GDM1 (cell line): ENCODE results near the gene C1orf35.

Experiments
- DNase-seq: peaks from one replicate; lab custom pipeline; 2025; lab: John Stamatoyannopoulos, UW

C1orf35 gene

DNA sequence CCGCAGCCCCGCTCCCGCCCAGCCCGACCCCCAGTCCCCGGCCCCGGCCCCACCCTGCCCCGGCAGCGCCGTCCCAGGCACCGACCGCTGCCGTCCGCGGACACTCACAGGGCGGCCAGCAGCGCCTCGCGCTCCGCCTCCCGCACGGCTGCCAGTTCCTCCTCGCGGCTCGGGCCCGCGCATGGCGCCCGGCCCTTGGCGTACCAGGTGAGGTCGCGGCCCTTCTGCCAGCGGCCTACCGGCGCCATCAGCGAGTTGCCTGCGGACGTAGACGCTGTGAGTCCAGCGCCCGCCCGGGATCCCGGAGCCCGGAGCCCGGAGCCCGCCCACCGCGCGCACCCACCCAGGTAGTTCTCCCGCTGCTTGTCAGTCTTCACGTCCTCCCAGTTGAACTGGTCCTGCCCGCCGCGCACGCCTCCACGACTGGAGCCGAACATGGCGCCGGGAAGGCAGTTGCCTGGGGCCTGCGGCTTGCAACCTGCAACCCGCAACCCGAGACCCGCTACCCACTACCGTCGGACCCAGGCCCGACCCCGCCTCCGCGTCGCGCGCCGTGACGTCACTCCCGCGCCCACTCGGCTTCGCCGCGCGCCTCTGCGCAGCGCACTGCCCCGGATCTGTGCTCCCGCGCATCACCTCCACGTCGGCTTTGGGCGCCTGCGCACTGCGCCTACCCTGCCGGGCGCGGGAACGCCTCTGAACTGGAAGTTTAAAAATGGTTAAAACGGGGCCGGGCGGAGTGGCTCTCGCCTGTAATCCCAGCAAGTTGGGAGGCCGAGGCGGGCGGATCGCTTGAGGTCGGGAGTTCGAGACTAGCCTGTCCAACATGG, at the start of gene C1orf35:
Gene C1orf35, minus strand, starts transcription at position 535 of the 830 bp plus-strand sequence. Its CDS starts 98 bp downstream, at position 437.
- DNase-seq, result peak; percentile 94

- DNase-seq, result no peak
These were observed 49.8 kb upstream of the C1orf35 start for GRCh38 chr1:228152918-228153258.

GRCh38 chr1:228152097-228152917, 49.2 kb upstream of the C1orf35 start:
- no peak for DNase-seq

DNA sequence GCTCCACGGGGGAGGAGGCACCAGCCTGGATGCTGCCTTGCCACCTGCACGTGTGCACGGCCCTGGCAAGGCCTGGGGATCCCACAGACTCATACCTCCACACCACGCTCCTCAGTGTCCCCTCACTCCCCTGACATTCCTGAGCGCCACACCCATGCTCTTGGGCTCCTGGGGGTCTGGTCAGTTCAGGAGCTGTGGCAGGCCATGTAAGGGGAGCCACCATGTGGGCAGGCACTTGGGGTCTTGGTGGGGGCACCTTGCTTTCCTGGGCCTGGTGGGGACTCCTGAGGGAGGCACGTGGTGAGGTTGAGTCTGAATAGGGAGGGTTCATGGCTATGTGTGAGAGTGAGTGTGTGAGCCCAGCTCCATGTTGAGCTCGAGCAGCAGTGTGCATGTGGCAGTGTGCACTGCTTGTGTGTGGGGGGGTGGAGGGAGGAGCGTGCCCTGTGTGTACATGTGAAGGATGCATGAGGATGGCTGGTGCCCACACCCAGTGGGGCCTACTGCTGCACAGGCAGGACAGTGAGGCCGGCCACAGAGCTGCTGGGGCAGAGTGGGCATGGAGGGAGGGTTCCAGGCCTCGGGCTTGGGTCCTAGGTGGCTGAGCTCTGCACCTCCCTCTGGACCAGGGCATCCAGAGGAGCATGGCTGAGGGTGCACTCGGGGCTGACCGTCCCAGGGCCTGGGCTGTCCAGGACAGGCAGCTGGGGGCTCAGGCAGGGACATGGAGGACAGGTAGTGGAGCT, 48.2 kb upstream of the C1orf35 start:
- DNase-seq, result no peak

DNA sequence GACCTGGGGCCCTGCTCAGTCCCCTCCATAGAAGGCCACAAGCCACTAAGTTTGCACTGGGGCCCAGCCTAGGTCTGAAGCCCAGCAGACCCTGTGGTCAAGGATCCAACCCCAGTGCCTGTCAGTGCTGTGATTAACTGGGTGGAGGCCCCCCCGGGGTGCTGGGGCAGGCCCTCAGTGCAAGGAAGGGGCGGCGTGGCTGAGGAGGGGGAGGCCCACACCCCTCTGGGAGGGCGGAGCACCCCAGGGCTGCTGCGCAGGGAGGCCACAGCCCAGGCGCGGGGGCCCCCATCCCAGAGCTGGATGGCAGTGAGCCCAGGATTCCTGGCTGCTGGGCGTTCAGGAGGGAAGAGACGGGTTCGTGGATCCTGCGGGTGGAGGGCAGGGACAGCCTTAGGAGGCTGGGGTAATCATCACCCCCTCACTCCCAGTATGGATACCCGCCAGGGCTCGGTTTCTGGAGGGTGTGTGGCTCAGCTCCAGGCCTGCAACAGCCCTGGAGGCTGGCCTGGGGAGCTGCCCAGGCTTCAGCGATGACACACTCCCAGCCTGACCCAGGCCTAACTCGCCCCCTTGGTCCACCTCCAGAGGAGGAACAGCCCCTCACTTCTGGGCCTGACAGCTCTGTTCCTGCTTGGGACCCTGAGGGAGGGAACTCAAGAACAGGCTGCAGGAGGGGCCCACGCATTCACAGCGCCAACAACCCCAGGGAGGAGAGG, 47.5 kb upstream of the C1orf35 start:
- no peak for DNase-seq

DNA sequence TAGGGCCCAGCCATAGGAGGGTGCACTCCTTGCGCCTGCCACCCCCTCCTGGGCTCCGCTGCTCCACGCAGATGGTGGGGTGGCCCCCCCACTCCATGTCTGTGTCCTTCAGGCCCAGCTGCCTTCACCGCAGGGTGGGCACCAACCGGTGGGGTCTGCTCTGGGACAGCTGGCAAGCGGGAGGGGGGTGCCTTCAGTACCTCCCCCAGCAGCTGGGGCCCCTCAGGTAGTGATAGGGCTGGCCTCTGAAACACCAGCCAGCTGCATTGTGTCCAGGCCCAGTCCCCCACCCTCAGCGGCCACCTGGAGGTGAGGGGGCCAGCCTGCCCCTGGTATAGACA, 47.0 kb upstream of the C1orf35 start:
- no peak for DNase-seq

- no peak for DNase-seq
These were observed 46.4 kb upstream of the C1orf35 start, which contains the start of gene GJC2 for GRCh38 chr1:228149406-228150119. GJC2 (plus strand) TSS chr1:228149930; CDS start chr1:228157759, 7,829 bp downstream.

GRCh38 chr1:228148935-228149405, 45.8 kb upstream of the C1orf35 start:
- no peak for DNase-seq

DNA sequence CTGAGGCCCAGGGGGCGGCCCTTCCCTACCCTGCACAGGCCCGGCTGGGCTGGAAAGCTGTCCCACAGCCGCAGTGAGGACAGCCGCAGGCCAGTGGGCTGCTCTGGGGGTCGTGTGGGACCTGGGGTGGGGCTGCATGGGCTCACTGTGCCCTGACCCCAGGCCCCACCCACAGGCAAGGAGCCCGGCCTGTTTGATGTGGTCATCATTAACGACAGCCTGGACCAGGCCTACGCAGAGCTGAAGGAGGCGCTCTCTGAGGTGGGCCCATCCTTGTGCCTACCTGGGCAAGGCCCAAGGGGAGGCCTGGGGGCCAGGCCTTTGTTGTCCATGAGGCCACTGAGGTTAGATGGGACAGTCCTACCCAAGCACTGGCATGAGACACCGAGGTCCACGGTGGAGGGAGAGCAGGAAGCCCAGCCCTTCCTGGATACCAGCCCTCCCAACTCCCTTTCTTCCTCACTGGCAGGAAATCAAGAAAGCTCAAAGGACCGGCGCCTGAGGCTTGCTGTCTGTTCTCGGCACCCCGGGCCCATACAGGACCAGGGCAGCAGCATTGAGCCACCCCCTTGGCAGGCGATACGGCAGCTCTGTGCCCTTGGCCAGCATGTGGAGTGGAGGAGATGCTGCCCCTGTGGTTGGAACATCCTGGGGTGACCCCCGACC, 45.2 kb upstream of the C1orf35 start:
- no peak for DNase-seq

DNA sequence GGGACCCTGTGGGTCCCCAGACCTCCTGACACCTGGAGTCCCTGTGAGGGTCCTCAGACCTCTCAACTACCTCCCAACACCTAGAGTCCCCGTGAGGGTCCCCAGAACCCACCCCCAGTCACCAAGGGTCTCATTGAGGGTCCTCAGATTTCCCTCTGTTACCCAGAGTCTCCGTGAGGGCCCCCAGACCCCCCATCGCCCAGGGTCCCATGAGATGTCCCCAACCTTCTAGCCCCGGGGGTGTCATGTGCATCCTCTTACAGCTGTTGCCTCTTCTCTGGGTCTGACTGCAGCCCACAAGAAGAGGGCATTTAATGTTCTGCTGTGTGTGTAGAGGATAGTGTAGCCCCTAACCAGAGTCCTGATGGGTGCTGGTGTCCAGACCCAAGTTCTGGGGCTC, 44.6 kb upstream of the C1orf35 start:
- DNase-seq, result no peak

- DNase-seq, result no peak
These were observed 44.1 kb upstream of the C1orf35 start for GRCh38 chr1:228147151-228147693.

DNA sequence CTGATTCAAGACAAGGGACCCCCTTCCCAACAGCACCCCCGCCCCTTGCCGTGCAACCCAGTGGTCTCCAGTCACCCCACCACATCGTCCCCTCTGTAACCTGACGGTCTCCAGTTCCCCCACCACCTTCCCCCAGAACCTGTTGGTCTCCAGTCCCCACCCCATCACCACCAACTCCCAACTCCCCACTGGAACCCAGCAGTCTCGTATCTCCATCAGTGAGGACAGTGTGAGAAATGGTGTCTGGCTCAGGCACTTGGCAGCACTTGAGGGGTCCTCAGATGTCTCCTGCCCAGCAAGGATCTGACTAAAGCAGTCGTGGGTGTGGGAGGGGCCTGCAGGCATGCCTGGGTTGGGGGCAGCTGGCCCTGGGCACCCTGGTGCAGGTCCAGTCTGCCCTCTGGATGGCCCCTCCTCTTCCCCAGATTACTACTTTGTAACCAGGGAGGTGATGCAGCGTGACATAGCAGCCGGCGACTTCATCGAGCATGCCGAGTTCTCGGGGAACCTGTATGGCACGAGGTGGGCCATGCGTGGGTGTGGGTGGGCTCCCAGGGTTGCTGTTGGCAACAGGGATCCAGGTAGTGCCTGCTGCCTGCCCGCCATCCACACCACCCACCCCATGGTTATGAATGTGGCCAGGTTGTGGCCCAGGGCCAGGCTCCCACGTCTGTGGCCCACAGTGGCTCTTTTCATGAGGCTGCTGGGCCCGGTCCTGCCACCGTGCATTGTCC, 43.5 kb upstream of the C1orf35 start:
- no peak for DNase-seq

- no peak for DNase-seq
These were observed 42.6 kb upstream of the C1orf35 start for GRCh38 chr1:228145463-228146416.

- DNase-seq, result no peak
These were observed 41.8 kb upstream of the C1orf35 start for GRCh38 chr1:228144993-228145343.

GRCh38 chr1:228144193-228144992, 41.3 kb upstream of the C1orf35 start:
- DNase-seq, result no peak

DNA sequence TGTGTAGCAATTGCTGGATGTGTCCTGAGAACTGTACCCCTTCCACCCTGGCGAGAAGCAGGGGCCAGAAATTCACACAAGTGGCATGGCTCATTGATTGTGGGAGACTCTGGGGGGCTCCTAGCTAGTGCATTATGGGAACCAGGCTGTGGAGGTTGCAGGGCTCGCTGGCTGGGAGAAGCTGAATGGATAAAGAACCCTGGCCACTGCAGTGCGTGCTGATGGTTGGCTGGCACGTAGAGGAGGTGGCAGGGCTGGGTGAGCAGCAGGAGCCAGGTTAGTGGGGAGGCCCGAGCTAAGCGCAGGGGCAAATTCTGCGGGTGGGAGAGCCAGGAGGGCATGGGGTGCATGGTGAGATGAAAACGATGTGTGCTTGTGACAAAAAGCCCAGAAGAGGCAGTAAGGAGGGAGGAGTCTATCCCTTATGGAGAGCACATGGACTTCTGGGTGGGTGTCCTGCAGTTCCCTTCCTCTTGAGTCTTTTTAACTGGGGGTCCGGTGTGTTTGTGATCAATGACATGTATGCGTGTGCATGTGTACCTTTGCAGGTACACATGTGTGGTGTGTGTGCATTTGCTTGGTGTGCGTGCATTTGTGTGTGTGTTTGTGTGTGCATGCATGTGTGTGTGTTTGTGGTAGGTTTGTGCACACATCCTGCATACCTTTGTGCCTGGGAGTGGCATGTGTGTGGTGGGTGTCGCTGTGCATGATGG, 40.5 kb upstream of the C1orf35 start:
- DNase-seq, result no peak

- no peak for DNase-seq
These were observed 39.6 kb upstream of the C1orf35 start for GRCh38 chr1:228142701-228143136.
